NOMO-1 (cell line): Measurements from ENCODE around the gene LGI2.
"Not testable (repeated sequence)": the region's sequence is repeated elsewhere in the genome, so short reads cannot be mapped to it uniquely, and the experiment has no call there.

Source experiments
- DNase-seq, 2 experiments: peaks; one replicate each; lab custom pipeline; 2025; ENCODE audit not compliant: unreplicated experiment in 2 of 2; lab: John Stamatoyannopoulos, UW

Gene LGI2, protein sequence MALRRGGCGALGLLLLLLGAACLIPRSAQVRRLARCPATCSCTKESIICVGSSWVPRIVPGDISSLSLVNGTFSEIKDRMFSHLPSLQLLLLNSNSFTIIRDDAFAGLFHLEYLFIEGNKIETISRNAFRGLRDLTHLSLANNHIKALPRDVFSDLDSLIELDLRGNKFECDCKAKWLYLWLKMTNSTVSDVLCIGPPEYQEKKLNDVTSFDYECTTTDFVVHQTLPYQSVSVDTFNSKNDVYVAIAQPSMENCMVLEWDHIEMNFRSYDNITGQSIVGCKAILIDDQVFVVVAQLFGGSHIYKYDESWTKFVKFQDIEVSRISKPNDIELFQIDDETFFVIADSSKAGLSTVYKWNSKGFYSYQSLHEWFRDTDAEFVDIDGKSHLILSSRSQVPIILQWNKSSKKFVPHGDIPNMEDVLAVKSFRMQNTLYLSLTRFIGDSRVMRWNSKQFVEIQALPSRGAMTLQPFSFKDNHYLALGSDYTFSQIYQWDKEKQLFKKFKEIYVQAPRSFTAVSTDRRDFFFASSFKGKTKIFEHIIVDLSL

DNA sequence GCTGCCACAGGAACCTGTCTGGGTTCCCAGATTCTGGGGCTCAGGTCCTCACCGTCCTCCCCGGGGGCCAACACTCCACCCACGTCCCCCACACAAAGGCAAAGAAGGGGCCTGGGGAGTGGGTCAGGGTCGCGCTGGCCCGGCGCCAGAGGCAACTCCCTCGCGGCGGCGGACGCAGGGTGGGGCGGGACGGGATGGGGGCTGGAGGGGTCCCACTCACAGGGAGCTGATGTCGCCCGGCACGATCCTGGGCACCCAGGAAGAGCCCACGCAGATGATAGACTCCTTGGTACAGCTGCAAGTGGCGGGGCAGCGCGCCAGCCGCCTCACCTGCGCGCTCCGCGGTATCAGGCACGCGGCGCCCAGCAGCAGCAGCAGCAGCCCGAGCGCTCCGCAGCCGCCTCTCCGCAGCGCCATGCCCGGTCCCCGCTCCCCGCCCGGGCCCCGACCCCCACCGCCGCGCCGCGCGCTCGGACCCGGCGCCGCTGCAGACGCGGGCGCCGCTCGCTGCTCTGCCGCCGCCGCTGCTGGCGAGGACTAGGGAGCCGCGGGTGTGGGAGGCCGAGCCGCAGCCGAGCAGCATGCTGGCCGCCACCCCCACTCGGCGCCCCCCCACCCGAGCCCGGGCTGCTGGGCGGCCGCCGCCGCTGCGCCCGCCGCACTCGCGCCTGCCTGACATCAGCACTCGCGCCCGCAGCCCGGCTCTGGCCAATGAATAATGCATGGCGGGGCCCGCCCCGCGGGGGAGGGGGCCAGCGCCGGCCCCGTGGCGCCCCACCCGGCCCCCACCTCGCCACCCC lies at the start of gene LGI2:
TSS of gene LGI2 (minus strand) at position 670 of the 800 bp plus-strand sequence. CDS start at position 417, 253 bp downstream.
- DNase-seq: no peak

DNA sequence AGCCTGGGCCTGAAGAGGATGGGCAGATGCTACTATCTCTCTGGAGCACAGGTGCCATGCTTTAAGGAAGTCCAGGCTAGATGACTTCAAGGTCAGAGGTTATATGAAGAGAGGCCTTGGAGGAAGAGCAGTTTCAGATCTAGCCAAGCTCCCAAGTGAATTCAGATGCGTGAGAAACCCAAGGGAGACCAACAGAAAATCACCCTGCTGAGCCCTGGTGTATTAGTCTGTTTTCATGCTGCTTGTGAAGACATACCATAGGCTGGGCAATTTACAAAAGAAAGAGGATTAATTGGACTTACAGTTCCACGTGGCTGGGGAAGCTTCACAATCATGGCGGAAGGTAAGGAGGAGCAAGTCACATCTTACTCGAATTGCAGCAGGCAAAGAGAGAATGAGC lies 47.8 kb upstream of the LGI2 start:
- DNase-seq: no peak

DNA sequence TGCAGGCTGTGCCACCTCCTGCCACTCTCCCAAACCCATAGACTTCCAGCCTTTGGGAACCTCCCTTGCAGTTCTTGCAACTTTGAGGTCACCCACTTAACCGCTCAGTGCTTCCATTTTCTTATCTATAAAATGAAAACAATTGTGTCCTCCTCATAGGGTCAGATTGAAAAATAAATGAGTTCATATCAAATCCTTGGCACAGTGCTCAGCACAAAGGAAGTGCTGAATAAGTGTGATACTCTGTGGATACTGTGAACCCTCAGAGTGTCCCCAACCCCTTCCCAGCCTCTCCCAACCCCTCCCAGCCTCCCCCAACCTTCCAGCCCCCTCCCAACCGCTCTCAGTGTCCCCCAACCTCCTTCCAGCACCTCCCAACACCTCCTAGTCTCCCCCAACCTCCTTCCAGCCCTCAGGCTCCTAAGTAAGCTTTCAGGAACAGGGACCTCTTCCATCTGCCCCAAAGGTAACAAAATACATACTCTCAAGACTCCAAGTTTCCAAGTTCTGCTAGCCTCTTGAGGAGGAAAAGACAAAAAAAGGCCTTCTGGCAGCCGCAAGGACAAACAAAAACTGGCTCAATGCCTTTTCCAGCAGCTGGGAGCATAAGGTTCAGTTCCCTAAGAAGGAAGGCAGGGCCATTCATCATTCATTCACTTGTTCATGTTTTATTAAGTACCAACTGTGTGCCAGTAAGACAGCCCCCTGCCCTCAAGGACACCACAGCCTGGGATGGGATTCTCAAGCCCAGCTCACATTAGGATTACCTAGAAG lies 46.1 kb upstream of the LGI2 start:
- DNase-seq: no peak

DNA sequence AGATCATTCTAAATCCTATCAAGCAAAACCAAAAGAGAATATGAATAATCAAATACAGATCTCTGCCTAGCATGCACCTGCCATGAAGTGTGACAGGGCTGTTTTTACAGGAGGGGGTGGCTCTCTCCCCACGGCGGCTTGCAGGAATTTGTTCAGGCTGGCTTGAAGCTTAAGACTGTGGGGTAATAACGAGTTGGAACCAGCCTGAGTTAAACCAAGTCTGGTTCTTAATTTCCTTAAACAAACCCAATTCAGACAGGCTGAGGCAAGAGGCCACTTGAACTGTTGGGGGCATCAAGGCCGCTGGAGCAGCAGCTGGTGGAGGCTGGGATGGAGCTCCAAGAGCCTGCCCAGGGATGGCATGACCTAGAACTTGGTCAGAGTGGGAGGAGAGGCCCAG lies 45.1 kb upstream of the LGI2 start:
- no peak for DNase-seq

DNA sequence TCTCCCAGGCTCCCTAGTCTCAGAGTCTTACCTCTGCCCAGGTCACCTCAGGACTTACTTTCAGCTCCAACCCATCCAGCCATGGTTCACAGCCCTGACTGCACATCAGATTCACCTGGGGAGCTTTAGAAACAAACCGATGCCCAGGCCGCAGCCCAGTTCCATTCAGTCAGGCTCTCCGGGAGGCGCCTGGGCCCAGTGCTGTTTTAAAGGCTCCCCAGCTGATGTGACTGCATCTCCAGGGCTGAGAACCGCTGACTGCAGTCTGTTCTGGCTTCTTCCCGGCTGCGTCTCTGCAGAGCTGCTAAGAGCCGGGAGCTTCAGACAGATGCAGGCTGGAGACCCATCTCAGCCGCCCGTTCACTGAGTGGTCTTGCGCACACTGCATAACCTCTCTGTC lies 44.4 kb upstream of the LGI2 start:
- no peak for DNase-seq

DNA sequence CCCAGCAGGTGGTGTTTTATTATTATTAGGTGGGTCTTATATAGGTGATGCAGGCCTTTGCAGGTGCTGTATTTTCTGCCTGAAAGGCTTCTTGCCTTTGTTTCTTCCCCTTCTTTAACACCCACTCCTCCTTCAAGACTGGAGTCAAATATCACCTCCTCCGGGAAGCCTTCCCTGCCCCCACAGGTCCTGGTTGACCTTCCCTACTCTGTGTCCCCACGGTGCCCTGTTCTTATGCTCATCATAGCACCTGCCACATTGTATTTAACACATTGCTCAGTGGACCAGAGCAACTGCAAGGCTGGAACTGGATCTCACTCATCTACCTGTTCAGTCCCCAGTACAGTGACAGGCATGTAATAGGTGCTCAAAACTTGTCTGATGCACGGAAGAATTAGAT lies 39.8 kb upstream of the LGI2 start:
- no peak for DNase-seq

DNA sequence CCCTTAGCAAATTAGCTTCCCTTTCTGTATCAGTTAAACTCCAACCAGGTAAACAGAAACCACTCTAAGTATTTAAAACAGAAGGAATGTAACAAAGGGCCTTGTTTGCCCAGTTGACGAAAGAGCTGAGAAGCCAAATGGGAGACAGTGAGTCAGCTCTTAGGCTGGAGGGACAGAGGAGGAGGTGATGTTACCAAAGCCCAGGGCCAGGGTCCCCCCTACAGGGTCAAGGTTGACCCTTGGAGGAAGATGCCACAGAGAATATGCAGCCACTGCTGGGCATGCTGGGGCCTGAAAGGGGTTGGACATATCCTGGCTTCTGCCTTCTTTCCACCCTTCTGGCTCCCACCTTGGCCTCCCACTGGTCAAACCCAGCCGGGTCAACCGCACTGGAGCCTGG lies 38.3 kb upstream of the LGI2 start:
- DNase-seq: no peak

DNA sequence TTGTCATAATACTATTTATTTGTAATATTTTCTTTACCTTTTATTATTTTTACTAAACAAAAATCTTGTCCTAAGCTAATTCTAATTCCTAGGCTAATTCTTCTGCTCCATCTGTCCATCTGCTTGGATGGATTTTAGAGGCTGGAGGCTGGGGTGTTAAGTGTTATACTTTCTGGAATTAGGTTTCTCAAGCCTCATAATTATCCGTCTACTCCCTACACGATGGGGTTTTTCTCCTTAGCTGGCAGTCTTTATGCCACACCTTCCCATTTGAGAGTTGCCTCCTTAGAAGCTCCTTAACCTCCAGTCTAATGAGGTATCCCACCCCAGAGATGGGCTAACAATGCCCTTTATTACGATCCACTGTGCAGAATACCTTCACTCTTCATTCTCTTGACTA lies 37.6 kb upstream of the LGI2 start:
- no peak for DNase-seq

DNA sequence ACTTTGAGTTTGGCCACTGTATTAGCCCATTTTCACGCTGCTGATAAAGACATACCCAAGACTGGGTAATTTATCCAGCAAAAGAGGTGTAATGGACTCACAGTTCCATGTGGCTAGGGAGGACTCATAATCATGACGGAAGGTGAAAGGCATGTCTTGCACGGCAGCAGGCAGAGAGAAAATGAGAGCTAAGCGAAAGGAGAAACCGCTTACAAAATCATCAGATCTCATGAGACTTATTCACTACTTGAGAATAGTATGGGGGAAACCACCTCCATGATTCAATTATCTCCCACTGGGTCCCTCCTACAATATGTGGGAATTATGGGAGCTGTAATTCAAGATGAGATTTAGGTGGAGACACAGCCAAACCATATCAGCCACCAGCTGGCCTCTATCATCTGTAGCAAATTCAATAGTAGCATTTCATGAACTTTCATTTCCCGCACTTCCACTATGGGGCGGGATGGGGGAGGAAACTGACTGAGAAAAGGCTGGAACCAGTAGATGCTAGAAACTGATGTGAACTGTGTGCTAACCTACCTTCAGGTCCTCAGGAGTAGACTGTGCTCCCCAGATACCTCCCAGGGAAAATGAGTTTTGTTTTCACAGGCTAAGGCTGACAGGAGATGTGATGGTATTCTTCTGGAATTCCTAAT lies 35.3 kb upstream of the LGI2 start:
- DNase-seq: no peak

DNA sequence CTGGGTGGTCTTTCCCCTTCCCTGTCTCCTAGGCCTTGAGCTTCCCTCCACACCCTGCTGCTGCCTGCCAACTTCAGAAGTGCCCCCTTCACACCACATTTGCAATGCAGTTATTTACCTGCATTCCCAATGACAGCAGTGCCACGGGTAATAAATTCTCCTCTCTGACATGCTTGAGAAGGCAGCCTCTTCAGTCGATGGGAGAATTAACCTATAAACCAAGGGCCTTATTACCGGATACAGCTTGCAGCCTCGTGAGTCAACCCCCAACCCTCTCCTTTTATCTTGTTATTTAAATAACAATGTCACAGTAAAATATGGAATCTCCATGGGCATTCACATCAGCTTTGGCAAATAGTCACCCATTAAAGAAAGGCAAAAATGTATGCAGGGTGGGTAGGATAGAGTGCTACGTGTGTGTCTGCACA lies 34.7 kb upstream of the LGI2 start:
- no peak for DNase-seq

DNA sequence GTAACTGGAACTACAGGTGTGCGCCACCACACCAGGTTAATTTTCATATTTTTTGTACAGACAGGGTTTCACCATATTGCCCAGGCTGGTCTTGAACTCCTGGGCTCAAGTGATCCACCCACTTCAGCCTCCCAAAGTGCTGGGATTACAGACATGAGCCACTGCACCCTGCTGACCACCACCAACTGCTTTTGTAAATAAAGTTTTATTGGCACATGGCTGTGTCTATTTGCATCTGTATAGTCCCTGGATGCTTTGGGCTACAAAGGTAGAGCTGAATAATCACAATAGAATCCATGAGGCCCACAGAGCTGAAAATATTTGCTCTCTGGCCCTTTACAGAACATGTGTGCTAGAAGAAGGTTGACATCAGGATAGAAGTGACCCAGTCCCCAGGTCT lies 33.7 kb upstream of the LGI2 start:
- DNase-seq: not testable (repeated sequence)

DNA sequence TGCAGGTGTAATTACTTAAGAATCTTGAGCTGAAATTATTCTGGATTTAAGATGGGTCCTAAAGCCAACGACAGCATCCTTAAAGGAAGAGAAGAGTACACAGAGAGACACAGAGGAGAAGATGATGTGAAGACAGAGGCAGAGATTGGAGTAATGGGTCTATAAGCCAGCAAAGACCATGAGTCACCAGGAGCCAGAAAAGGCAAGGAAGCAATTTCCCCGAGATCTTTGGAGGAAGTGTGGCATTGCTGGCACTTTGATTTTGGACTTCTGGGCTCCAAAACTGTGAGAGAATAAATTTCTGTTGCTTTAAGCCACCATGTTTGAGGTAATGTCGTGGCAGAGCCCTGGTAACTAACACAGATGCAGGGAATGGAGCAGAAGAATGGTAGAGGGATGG lies 32.4 kb upstream of the LGI2 start:
- DNase-seq: no peak

DNA sequence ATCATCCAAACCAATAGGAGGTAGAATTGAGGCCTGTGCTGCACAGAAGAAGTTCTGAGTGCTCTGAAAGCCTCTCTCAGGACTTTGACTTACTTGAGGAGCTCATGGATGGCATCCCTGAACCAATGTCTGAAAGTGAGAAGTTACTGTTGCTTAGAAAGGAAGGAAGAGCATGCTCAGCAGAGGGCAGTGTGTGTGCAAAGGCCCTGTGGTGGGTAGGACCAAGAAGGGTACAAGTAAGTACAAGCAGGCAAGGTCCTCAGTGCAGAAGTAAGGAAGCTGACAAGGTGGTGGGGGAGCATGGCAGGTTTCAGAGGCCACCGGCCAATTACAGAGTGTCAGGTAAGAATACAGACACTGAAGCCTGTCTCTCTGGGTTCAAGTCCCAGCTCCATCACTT lies 31.4 kb upstream of the LGI2 start:
- DNase-seq: no peak

DNA sequence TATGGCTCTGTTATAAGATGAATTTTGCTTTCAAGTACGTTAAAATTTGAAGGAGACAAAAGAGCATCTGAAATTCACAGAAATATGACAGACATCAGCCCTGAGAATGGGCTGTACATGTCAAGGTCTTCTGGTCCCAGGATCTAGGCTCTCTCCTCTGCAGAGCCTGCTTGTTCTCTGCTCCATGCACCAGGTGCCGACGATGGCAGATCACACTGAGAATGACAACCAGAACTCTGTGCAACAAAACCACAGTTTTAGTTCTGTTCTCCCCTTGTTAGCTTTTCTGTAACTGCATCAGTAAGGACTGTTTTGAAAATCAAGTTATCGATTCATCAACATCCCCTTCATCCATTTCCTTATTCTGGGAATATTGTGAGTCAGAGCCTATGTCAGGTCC lies 30.9 kb upstream of the LGI2 start:
- no peak for DNase-seq

DNA sequence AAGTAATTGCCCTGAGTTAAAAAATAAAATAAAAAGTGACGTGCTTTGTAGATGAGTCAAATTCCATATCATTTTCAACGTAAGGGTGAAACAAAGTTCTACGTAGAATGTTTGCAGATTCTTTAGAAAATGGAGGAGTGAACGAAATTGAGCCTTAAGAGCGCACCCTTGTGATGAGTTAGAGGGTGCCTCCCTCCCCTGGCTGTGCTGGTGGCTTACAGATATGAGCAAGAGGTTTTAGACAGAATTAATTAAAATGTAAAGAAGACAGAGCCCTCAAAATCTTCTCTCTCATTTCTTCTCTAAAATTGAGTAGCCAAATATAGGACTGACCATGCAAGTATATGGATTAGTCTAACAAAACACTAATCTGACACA lies 30.2 kb upstream of the LGI2 start:
- no peak for DNase-seq

DNA sequence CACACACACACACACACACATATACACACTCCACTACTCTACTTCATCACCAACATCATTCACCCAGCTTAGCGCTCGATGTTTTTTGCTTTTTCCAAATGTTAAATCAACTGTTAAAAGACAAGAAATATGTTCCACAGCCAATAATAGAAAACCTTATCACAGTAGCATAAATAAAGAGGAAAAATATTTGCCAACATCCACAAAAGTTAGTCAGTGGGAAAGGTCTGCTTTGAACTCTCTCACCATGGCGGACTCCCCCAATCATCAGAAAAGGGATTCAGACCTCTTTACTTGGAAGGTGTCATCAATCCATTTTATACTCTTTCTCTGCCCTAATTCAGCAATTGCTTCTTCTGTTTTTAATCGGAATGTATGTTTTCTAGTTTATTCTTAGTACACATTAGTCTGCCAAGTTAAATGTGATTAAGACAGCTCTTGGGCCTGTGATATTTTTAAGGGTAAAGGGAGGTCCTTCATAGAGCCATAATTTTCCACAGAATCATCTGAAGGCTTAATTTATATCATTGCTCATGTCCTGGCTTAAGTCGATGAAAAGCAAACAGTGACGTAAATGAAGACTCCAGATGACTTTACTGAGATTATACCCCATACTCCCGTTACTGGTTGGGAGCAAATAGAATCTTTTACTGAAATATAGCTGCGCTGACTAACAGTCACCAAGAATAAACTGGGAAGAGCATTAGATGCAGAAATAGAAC lies 29.7 kb upstream of the LGI2 start:
- DNase-seq: no peak

DNA sequence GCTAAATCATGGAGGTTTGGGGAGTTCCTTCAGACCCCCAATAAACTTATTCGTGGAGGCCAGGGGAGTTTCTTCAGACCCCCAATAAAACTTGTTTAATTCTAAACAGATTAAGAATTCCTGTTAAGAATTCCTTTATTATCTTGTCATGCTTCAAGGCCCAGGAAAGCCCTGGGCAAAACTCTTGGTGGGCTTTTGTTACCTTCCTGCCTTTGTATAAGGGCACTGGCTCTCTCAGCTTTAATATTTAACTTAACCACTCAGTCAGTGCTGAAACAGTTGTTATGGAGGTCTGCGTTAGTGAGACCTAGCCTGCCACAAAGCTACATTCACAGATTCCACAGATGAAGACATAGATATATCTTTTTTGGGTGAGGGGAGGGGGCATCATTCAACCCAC lies 29.0 kb upstream of the LGI2 start:
- DNase-seq: no peak

DNA sequence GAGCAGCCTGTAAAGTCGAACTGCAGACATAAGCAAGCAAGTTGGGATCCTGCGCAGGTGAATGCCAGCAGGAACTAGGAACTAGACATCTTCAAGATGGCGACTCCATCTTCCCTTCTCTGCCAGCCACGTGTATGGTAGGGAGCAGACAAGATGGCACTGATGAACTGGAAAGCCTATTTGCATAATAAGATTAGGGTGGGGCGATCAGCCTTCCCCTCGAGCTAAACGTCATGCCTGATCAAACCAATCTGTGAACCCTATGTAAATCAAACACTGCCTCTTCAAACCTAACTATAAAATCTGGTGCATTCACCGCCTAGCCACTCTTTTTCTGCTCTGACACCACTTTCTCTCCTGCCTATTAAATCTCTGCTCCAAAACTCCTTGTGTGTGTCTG lies 28.1 kb upstream of the LGI2 start:
- no peak for DNase-seq

DNA sequence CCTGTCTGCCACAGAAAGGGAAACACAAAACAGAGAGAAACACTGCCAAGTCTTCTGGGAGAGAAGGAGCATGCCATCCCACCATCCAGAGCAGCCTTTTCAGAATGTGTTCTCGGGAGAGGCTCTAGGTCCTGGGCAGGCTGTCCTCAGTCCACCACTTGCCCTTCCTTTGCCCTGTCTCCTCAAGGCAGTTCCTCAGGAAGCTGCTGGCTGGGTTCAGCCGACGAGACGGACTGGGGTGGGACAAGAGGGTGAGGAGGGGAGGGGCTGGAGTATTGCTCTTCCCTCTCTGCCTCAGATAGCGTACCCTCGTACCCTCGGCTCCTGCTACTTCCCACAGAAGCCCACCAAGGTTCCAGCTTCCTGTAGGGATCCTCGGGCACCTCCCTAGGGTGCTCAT lies 26.6 kb upstream of the LGI2 start:
- DNase-seq: no peak

DNA sequence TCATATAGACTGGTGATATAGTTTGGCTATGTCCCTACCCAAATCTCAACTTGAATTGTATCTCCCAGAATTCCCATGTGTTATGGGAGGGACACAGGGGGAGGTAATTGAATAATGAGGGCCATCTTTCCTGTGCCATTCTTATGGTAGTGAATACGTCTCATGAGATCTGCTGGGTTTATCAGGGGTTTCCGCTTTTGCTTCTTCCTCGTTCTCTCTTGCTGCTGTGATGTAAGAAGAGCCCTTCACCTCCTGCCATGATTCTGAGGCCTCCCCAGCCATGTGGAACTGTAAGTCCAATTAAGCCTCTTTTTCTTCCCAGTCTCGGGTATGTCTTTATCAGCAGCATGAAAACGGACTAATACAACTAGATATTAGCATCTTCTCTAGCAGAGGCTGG lies 21.3 kb upstream of the LGI2 start:
- DNase-seq: not testable (repeated sequence)
